HepG2 (cell line): Measurements from ENCODE around the gene AFF2. TPM values are rescaled to one million over a fixed set of nuclear protein-coding genes. Genes with fewer than 3 reads are reported as not detected.

Experiments used
- ATAC-seq: fragments of 200-7000 bp; cut with Tn5 transposase; 3 replicates; pipeline ENCODE4 v1.9.1; 2020; ENCODE audit warnings: mild to moderate bottlenecking, moderate library complexity
- BruUV-seq: library from RNA; stranded (reverse); fragments of 400-500 nt; replicated peaks from 2 replicates; lab custom pipeline; 2021; lab: Mats Ljungman, UMichigan
- CTCF ChIA-PET: fragments of 300-600 bp; formaldehyde crosslinking; extraction: SDS; loops from one replicate; lab custom pipeline; 2021; ENCODE audit warnings: low total read pairs, inconsistent platforms, low intra/inter-chr PET ratio; lab: Yijun Ruan, JAX
- POLR2A ChIA-PET: fragments of 350-600 bp; sonication (Branson Sonifier 250); formaldehyde crosslinking; loops from one replicate; lab custom pipeline; 2020; ENCODE audit warnings: antibody characterized with exemption, inconsistent platforms; lab: Yijun Ruan, JAX
- DNase-seq: peaks from one replicate; pipeline ENCODE4 v3.0.0-alpha.2; 2015; ENCODE audit warnings: low spot score
- FAIRE-seq: peaks from 3 replicates; lab custom pipeline; 2011; peaks lifted over from hg19 to GRCh38; lab: Jason Lieb, UNC
- H2AFZ ChIP-seq: one replicate; pipeline ENCODE4 v1.6.1; 2011; ENCODE audit warnings: low read length, inconsistent platforms
- H3K27ac ChIP-seq: fragments of 300-600 bp; 3 replicates; pipeline ENCODE4 v1.8.0; 2011; ENCODE audit warnings: mixed run types, mild to moderate bottlenecking, mixed read lengths, low read length, inconsistent platforms; ENCODE audit not compliant: insufficient read depth; ENCODE audit errors: extremely low read length
- H3K27me3 ChIP-seq, 2 experiments: fragments of 200-600 bp in 1 of 2; 2 replicates in 1 of 2; 3 replicates in 1 of 2; pipeline versions ENCODE4 v1.6.0 to v1.8.0; 2011; ENCODE audit warnings: low read length in 2 of 2, mild to moderate bottlenecking in 2 of 2, moderate library complexity in 2 of 2, inconsistent platforms in 1 of 2; ENCODE audit not compliant: insufficient read depth in 2 of 2, control insufficient read depth in 1 of 2
- H3K36me3 ChIP-seq, 2 experiments: fragments of 200-600 bp in 1 of 2; replicated peaks in 1 of 2; 2 replicates in 1 of 2; 3 replicates in 1 of 2; pipeline versions ENCODE4 v1.5.1 to v1.8.0; 2011; ENCODE audit warnings: low read length in 2 of 2, inconsistent platforms in 1 of 2; ENCODE audit not compliant: insufficient read depth in 2 of 2, control insufficient read depth in 1 of 2
- H3K4me1 ChIP-seq: 2 replicates; pipeline ENCODE4 v1.5.1; 2012; ENCODE audit warnings: low read length, inconsistent platforms; ENCODE audit not compliant: insufficient read depth
- H3K4me2 ChIP-seq: 2 replicates; pipeline ENCODE4 v1.6.0; 2011; ENCODE audit warnings: low read depth, low read length, inconsistent platforms
- H3K4me3 ChIP-seq, 3 experiments: fragments of 200-600 bp in 1 of 3; sonication (generic), shearing (Covaris generic) in 1 of 3; replicated peaks in 1 of 3; 2 replicates each; pipeline ENCODE4 v1.5.1; 2011 to 2016; ENCODE audit warnings: low read length in 3 of 3, inconsistent platforms in 2 of 3, low read depth in 2 of 3, mild to moderate bottlenecking in 2 of 3, control low read depth in 1 of 3, mixed read lengths in 1 of 3; ENCODE audit not compliant: insufficient read depth in 1 of 3
- H3K79me2 ChIP-seq: one replicate; pipeline ENCODE4 v1.6.1; 2011; ENCODE audit warnings: low read length, inconsistent platforms; ENCODE audit not compliant: insufficient read depth
- H3K9ac ChIP-seq: 2 replicates; pipeline ENCODE4 v1.6.0; 2011; ENCODE audit warnings: mild to moderate bottlenecking, low read depth, low read length, inconsistent platforms; ENCODE audit not compliant: insufficient read depth
- H3K9me3 ChIP-seq: 2 replicates; pipeline ENCODE4 v1.5.1; 2012; ENCODE audit warnings: mild to moderate bottlenecking, low read length
- H4K20me1 ChIP-seq: 2 replicates; pipeline ENCODE4 v1.6.0; 2011; ENCODE audit warnings: inconsistent platforms, mild to moderate bottlenecking, low read length, moderate library complexity; ENCODE audit not compliant: insufficient read depth
- HNRNPL ChIP-seq: fragments of 200-400 bp; formaldehyde crosslinking; IDR thresholded peaks from 2 replicates; pipeline ENCODE4 v1.6.1; 2017; ENCODE audit warnings: mild to moderate bottlenecking, low read depth, low read length
- IKZF1 ChIP-seq: fragments of 450-650 bp; IDR thresholded peaks from 2 replicates; pipeline ENCODE4 v1.7.1; 2016
- PHF8 ChIP-seq: sonication (generic); formaldehyde crosslinking; IDR thresholded peaks from 2 replicates; pipeline ENCODE4 v1.5.0; 2020; ENCODE audit warnings: missing genetic modification reagents
- RNF2 ChIP-seq: fragments of 450-650 bp; conservative IDR thresholded peaks from 2 replicates; pipeline ENCODE4 v1.6.1; 2016; ENCODE audit warnings: low read depth
- SETDB1 ChIP-seq: sonication (generic); formaldehyde crosslinking; IDR thresholded peaks from 2 replicates; pipeline ENCODE4 v1.5.1; 2020; ENCODE audit warnings: missing genetic modification reagents, mild to moderate bottlenecking, borderline replicate concordance
- TSC22D2 ChIP-seq: sonication (generic); formaldehyde crosslinking; IDR thresholded peaks from 2 replicates; pipeline ENCODE4 v1.5.1; 2020; ENCODE audit warnings: missing genetic modification reagents, mild to moderate bottlenecking, borderline replicate concordance
- U2AF1 ChIP-seq: fragments of 200-400 bp; formaldehyde crosslinking; optimal IDR thresholded peaks from 2 replicates; pipeline ENCODE3; 2017; ENCODE audit warnings: mild to moderate bottlenecking, low read depth, low read length
- ZMYM3 ChIP-seq: sonication (generic); formaldehyde crosslinking; IDR thresholded peaks from 2 replicates; pipeline ENCODE4 v1.5.1; 2020; ENCODE audit warnings: mild to moderate bottlenecking, missing genetic modification reagents
- ZNF430 ChIP-seq: sonication (generic); formaldehyde crosslinking; IDR thresholded peaks from 2 replicates; pipeline ENCODE4 v1.9.0; 2021; ENCODE audit warnings: mild to moderate bottlenecking, missing genetic modification reagents
- ZNF597 ChIP-seq: sonication (generic); formaldehyde crosslinking; IDR thresholded peaks from 2 replicates; pipeline ENCODE4 v1.5.0; 2020; ENCODE audit warnings: missing genetic modification reagents
- WGBS: methylation state at CpG from one replicate; pipeline ENCODE4 v1.1.6; 2017; ENCODE audit warnings: low lambda C conversion rate; 5-methylcytosine and 5-hydroxymethylcytosine counted together
- in situ Hi-C: cut with HindIII; loops from 2 replicates; pipeline ENCODE4 v1.10.0; 2017; ENCODE audit warnings: low pct_unique_long_range_greater_than_20kb; ENCODE audit not compliant: extremely low pct_ligation_motif_present
- intact Hi-C: fragments of 100-400 bp; cut with micrococcal nuclease; formaldehyde crosslinking; loops from one replicate; pipeline ENCODE4 v1.10.0; 2022; ENCODE audit not compliant: unreplicated experiment
- polyA plus RNA-seq, 8 experiments: library from polyadenylated mRNA; depleted of rRNA in 3 of 8; stranded (reverse) in 7 of 8; unstranded in 1 of 8; fragments of >200 nt; fragmentation: Illumina TruSeq in 4 of 8; extraction: Trizol in 4 of 8; gene quantifications; 2 replicates each; pipeline versions ENCODE4 v1.2.1 to v1.2.3, GENCODE V29; 2011 to 2016; ENCODE audit warnings: low read depth in 4 of 8, missing spikeins in 1 of 8, mixed read lengths in 1 of 8; ENCODE audit not compliant: insufficient read depth in 1 of 8
- total RNA-seq, 5 experiments: library from RNA; depleted of rRNA; stranded (reverse); fragments of >200 nt; fragmentation: Illumina TruSeq; extraction: Trizol; gene quantifications; 2 replicates each; pipeline ENCODE4 v1.2.3, GENCODE V29; 2016; ENCODE audit warnings: low read depth in 1 of 5
- TF ChIP-seq, protein P1 (sequence below): sonication (generic); formaldehyde crosslinking; IDR thresholded peaks from 2 replicates; pipeline ENCODE4 v1.4.0; 2020; ENCODE audit warnings: missing genetic modification reagents
- TF ChIP-seq, protein P2 (sequence below): sonication (generic); formaldehyde crosslinking; conservative IDR thresholded peaks from 2 replicates; pipeline ENCODE4 v1.8.1; 2023; ENCODE audit warnings: missing genetic modification reagents

Gene AFF2
- total and polyA plus RNA-seq, 2 of the 13 experiments (the other 11 are each of a cell fraction or from before 2014, with no cell fraction given) = not detected

DNA sequence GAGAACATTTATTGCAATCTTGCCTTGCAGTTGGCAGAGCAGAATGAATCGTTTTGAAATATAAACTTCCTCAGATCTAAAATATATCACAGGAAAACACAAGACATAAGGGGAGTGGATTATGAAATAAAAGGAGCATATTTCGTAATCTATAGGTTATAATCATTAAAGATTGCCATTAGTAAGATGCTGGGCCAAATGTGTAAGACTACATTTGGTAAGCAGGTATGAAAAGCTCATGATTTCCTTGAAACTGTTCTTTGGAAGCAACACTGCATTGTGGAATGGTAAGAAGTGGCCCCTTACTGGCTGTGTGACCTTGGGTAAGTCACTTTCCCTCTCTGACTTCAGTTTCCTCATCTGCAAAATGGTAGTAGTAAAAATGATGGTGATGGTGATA is 68.3 kb downstream of the AFF2 start:
- Histone ChIP-seq H4K20me1 (no peaks in the 10 kb centered on the region), H3K79me2 (no peaks in the 10 kb centered on the region), H3K4me1 (no peaks in the 10 kb centered on the region), H3K4me2 (no peak overlapping the region), H3K9me3 (no peaks in the 10 kb centered on the region), H3K4me3 (no peak overlapping the region), H2AFZ (no peak overlapping the region), H3K27ac (no peak overlapping the region), H3K36me3 (no peaks in the 10 kb centered on the region), H3K27me3 (no peaks in the 10 kb centered on the region), H3K9ac (no peak overlapping the region)
- no peak for TF ChIP-seq HNRNPL
- no peak for TF ChIP-seq PHF8 (CRISPR knock-in tag)
- no peak for TF ChIP-seq RNF2
- TF ChIP-seq ZNF597 (CRISPR knock-in tag) = no peak
- TF ChIP-seq TSC22D2 (CRISPR knock-in tag) = no peak
- TF ChIP-seq U2AF1 = no peak
- TF ChIP-seq ZMYM3 = no peak
- TF ChIP-seq, protein P1, sequence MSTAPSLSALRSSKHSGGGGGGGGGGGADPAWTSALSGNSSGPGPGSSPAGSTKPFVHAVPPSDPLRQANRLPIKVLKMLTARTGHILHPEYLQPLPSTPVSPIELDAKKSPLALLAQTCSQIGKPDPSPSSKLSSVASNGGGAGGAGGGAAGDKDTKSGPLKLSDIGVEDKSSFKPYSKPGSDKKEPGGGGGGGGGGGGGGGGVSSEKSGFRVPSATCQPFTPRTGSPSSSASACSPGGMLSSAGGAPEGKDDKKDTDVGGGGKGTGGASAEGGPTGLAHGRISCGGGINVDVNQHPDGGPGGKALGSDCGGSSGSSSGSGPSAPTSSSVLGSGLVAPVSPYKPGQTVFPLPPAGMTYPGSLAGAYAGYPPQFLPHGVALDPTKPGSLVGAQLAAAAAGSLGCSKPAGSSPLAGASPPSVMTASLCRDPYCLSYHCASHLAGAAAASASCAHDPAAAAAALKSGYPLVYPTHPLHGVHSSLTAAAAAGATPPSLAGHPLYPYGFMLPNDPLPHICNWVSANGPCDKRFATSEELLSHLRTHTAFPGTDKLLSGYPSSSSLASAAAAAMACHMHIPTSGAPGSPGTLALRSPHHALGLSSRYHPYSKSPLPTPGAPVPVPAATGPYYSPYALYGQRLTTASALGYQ (CRISPR knock-in tag) = no peak
- TF ChIP-seq SETDB1 (CRISPR knock-in tag) = no peak
- no peak for TF ChIP-seq IKZF1
- TF ChIP-seq, protein P2, sequence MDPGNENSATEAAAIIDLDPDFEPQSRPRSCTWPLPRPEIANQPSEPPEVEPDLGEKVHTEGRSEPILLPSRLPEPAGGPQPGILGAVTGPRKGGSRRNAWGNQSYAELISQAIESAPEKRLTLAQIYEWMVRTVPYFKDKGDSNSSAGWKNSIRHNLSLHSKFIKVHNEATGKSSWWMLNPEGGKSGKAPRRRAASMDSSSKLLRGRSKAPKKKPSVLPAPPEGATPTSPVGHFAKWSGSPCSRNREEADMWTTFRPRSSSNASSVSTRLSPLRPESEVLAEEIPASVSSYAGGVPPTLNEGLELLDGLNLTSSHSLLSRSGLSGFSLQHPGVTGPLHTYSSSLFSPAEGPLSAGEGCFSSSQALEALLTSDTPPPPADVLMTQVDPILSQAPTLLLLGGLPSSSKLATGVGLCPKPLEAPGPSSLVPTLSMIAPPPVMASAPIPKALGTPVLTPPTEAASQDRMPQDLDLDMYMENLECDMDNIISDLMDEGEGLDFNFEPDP (CRISPR knock-in tag) = no peak
- no peak for TF ChIP-seq ZNF430
- no peak for FAIRE-seq
- POLR2A ChIA-PET = no interaction called here
- no peak for DNase-seq
- no peak for ATAC-seq
- in situ Hi-C loops (no loop called here), intact Hi-C loops (no loop called here)
- WGBS = 0% methylated on average over 2 of the region's 2 CpGs
- CTCF ChIA-PET = no interaction called here
- no TSS peak for BruUV-seq
